ENCODE data around the gene HEY2. TPM values are rescaled to one million over a fixed set of nuclear protein-coding genes. Genes with fewer than 3 reads are reported as not detected.

Gene HEY2
- total and polyA plus RNA-seq, 10 of the 15 experiments (the other 5 are each of a cell fraction or from before 2014, with no cell fraction given), result 0.01 to 0.32 (median 0.08) TPM; not detected in 4

GRCh38 chr6:125727216-125727615, 22.2 kb upstream of the HEY2 start (continued):
- TF ChIP-seq MEF2B (IDR thresholded peaks at IDR 0.05; ENCODE audit: partially characterized antibody, poor library complexity, severe bottlenecking), result no peak
- no peak for TF ChIP-seq ELK1 (IDR thresholded peaks at IDR 0.05; ENCODE audit: low read depth, low read length)
- TF ChIP-seq ZNF384 (IDR thresholded peaks at IDR 0.05; ENCODE audit: borderline replicate concordance, low read depth, low read length), result no peak

GRCh38 chr6:125728739-125729138, 20.7 kb upstream of the HEY2 start:
- H3K4me1 ChIP-seq (ENCODE audit: control insufficient read depth, insufficient read depth, low read length), result no peaks in the 10 kb centered on the region
- H3K4me3 ChIP-seq, result no peak overlapping the region
- SMC1A ChIA-PET (ENCODE audit: uncharacterized antibody, unreplicated experiment), result no interaction called here
- intact Hi-C loops (cut with micrococcal nuclease; ENCODE audit: unreplicated experiment), result no loop called here
- BruUV-seq (replicated peaks), result no TSS peak
- DNase-seq (ENCODE audit: low read depth, low spot score) (no peak), ATAC-seq (no peak), FAIRE-seq (no peak)
- peaks cover 2 to 8% of the 10 kb centered on the region in 2 experiments; a peak in 2 of 4 replicates for H3K27me3 ChIP-seq (replicated peaks in 1 of 2; ENCODE audit: control insufficient read depth in 2 of 2, insufficient read depth in 2 of 2, low read length in 1 of 2)
- no peak overlapping the region for H3K27ac ChIP-seq (ENCODE audit: control insufficient read depth, insufficient read depth)
- in situ Hi-C loops (cut with MboI), result no loop called here
- no peaks in the 10 kb centered on the region for H4K20me1 ChIP-seq (ENCODE audit: control insufficient read depth, insufficient read depth)
- 32% methylated on average over 1 of the region's 1 CpG for WGBS (ENCODE audit: insufficient coverage, insufficient replicate concordance, low lambda C conversion rate, missing lambda C conversion rate)
- RAD21 ChIA-PET (ENCODE audit: unreplicated experiment), result no interaction called here
- CTCF ChIA-PET, result interaction anchor here (1.1 kb wide), 1 partner anchor 24 kb away, joined by 4 read pairs; no protein-coding TSS in a partner anchor
- no peak overlapping the region for H3K9ac ChIP-seq (ENCODE audit: control insufficient read depth, insufficient read depth, low read length)
- H2AFZ ChIP-seq (ENCODE audit: control insufficient read depth, low read depth, low read length), result no peak overlapping the region
- no peaks in the 10 kb centered on the region for H3K36me3 ChIP-seq (ENCODE audit: control insufficient read depth in 2 of 2, insufficient read depth in 2 of 2, low read length in 1 of 2)
- H3K4me2 ChIP-seq (ENCODE audit: control insufficient read depth, insufficient read depth), result no peak overlapping the region
- TF ChIP-seq STAT1 (conservative IDR thresholded peaks at IDR 0.05) (no peak), SRF (IDR thresholded peaks at IDR 0.05; ENCODE audit: low read depth in 2 of 2, low read length in 2 of 2) (no peak), YY1 (IDR thresholded peaks at IDR 0.05; ENCODE audit: low read depth, low read length) (no peak)
- POLR2A ChIA-PET, result no interaction called here
- H3K9me3 ChIP-seq (replicated peaks; ENCODE audit: control insufficient read depth, insufficient read depth, low read length), result no peaks in the 10 kb centered on the region
- H3K79me2 ChIP-seq (ENCODE audit: control insufficient read depth, insufficient read depth, low read length), result no peaks in the 10 kb centered on the region
